ENCODE data around the gene RPL27A.

The RPL27A gene

DNA sequence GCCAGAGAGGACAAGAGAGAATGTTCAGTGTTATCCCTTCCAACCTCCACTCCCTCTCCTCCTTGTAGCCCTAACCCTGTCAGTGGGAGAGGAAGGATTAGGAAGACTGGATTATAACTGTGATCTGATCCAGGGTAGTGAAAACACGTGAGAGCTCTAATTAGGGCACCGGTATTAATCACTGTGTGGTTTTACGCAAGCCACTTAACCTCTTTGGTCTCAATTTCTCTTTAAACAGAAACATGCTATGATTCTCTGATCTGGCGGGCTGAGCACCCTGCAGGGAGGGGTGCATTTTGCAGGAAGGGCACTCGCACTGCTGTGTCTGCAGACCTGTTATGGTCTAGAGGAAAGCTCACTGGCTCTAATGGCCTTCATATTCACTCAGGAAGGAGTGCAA, 11.5 kb downstream of the RPL27A start:
- in situ Hi-C loops (cut with MboI; ENCODE audit: low sequenced_read_pairs, unreplicated experiment), result no loop called here
- DNase-seq (ENCODE audit: low spot score), result no peak
- TF ChIP-seq, protein P1, sequence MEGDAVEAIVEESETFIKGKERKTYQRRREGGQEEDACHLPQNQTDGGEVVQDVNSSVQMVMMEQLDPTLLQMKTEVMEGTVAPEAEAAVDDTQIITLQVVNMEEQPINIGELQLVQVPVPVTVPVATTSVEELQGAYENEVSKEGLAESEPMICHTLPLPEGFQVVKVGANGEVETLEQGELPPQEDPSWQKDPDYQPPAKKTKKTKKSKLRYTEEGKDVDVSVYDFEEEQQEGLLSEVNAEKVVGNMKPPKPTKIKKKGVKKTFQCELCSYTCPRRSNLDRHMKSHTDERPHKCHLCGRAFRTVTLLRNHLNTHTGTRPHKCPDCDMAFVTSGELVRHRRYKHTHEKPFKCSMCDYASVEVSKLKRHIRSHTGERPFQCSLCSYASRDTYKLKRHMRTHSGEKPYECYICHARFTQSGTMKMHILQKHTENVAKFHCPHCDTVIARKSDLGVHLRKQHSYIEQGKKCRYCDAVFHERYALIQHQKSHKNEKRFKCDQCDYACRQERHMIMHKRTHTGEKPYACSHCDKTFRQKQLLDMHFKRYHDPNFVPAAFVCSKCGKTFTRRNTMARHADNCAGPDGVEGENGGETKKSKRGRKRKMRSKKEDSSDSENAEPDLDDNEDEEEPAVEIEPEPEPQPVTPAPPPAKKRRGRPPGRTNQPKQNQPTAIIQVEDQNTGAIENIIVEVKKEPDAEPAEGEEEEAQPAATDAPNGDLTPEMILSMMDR (IDR thresholded peaks at IDR 0.05; ENCODE audit: borderline replicate concordance, control extremely low read depth, extremely low read depth, insufficient read depth, missing control alignments), result no peak

DNA sequence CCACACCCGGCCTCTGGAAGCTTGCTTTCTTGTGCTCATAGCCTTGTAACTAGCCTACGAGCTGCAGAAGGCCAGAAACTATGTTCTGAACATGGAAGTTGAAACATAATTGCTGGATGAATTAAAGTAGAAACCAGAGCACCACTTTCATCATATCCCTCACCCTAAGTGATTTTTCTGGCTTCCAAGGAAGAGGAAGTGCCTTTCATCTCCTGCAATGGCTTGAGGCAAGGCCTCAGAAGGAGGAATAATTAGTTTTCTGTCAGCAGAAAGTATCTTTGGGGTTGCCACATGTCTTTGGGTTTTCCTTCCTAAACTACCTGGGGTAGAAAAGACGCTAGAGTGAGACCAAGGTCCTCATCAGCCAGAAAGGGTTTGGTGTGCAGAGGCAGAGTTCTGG, 14.5 kb downstream of the RPL27A start:
- TF ChIP-seq, protein P1 (IDR thresholded peaks at IDR 0.05; ENCODE audit: borderline replicate concordance, control extremely low read depth, extremely low read depth, insufficient read depth, missing control alignments), result no peak
- no peak for DNase-seq (ENCODE audit: low spot score)
- in situ Hi-C loops (cut with MboI; ENCODE audit: low sequenced_read_pairs, unreplicated experiment), result no loop called here

DNA sequence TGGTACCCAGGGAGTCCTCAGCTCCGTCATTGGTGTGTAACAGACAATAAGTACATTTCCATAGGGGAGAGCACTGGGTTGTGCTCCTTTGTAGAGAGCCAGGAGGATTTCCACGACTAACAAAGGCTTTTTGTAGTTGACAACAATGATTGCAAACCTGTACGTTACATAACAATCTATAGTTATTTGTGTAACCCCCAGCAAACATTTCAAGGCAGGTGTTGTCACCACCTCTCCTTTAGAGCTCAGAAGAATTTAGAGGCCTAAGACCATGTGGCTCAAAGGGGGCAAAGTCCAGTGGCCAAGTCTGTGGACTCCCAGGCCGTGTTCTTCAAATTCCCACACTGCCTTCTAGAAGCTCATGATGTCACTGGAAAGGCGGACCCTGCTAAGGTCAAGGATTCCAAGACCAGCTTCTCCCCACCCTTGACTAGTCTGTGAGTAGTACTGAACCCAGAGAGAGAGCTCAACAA, 15.8 kb downstream of the RPL27A start:
- in situ Hi-C loops (cut with MboI; ENCODE audit: low sequenced_read_pairs, unreplicated experiment), result no loop called here
- TF ChIP-seq, protein P1 (IDR thresholded peaks at IDR 0.05; ENCODE audit: borderline replicate concordance, control extremely low read depth, extremely low read depth, insufficient read depth, missing control alignments), result no peak
- DNase-seq (ENCODE audit: low spot score), result no peak

DNA sequence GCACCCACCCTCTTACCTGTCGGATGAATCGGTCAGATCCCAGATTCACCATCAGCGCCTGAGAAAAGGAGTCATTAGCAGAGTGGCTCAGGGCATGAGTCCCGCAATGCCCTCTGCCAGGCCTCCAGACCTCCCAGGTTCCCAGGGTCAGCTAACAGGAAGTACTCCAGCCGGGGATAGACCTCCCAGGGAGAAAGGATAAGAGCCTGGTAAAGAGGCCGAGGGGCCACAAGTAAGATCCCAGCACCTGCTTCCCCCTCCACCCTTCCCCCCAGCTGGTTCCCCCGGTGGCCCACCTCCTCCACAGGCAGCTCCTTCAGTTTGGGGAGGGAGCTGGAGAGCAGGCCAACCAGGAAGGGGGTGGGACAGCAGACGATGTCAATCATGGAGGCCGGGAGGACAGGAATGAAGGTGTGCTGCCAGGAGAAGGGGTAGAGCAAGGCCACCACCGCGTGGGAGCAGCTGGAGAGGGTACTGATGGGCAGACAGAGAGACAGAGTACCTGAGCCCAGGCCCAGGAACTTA, 16.4 kb downstream of the RPL27A start:
- TF ChIP-seq, protein P1 (IDR thresholded peaks at IDR 0.05; ENCODE audit: borderline replicate concordance, control extremely low read depth, extremely low read depth, insufficient read depth, missing control alignments), result no peak
- in situ Hi-C loops (cut with MboI; ENCODE audit: low sequenced_read_pairs, unreplicated experiment), result no loop called here
- no peak for DNase-seq (ENCODE audit: low spot score)

DNA sequence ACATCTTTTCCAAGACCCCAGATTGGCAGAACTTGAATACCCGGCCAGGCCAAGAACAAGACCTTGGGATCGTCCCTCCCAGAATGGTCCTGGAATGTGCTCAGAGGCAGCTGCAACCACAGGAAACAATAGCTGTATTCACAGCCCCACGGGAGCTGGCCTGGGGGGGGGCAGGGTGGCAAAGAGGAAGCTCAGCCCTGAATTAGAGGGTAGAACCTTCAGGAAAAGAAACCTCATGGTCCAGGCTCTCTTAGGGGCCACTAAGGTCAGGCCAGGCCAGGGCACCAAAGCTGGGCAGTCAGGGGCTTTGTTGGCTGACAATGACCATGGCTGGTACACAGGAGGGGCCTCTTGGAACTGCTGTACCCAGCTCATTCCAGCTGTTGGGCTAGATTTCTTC, 17.3 kb downstream of the RPL27A start:
- DNase-seq (ENCODE audit: low spot score), result no peak
- in situ Hi-C loops (cut with MboI; ENCODE audit: low sequenced_read_pairs, unreplicated experiment), result no loop called here
- TF ChIP-seq, protein P1 (IDR thresholded peaks at IDR 0.05; ENCODE audit: borderline replicate concordance, control extremely low read depth, extremely low read depth, insufficient read depth, missing control alignments), result no peak

DNA sequence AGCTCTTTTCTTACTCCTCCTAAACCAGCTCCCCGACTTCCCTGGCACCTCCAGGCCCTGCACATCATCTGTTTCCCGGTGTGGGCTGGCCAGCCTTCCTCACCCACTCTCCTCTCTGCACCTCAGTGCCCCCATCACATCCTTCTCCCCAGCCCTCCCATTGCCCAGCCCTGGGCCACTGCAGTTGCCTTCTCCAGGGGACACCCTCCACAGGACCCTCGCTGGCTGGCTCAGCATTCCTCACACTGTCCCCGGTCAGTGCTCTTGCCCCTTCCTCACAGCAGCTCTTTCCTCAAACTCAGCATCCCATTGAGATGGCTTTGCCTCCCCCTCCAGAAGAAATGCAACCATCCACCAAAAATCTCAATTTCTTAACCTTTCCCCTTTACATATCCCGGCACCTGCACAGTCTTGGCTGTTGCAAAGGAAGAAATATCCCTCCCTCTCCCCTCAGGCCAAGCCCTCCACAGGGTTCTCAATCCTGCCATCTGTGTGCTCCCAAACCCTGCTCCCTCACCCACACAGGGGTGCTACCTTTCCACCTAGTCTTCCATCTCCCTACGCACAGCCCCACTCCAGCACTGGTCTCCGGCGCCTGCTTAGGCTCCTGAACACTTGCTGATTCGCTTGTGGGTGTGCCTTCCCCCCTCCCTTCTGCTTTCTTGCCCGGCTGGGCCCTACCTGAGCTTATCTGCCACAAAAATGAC, 19.5 kb downstream of the RPL27A start:
- in situ Hi-C loops (cut with MboI; ENCODE audit: low sequenced_read_pairs, unreplicated experiment), result no loop called here
- TF ChIP-seq, protein P1 (IDR thresholded peaks at IDR 0.05; ENCODE audit: borderline replicate concordance, control extremely low read depth, extremely low read depth, insufficient read depth, missing control alignments), result no peak
- DNase-seq (ENCODE audit: low spot score), result no peak

All from GM13976 (cell line).